ENCODE data around the gene ZKSCAN7.

Gene ZKSCAN7

GRCh38 chr3:44584646-44585501 lies 29.9 kb downstream of the ZKSCAN7 start, which contains the start of gene ZNF660:
TSS of gene ZNF660 (plus strand) at chr3:44584964. CDS start at chr3:44594194, 9,230 bp downstream.
- peaks cover 8% of the 10 kb centered on the region for H3K27me3 ChIP-seq (ENCODE audit: control insufficient read depth, low read length)
- peak within 1 kb of the TSS; percentile 74 for H3K4me3 ChIP-seq (ENCODE audit: low read length)
- H3K4me1 ChIP-seq (ENCODE audit: control insufficient read depth, low read length) = peaks cover 3% of the 10 kb centered on the region; the same call in 1 of the 2 replicates
- no peak for TF ChIP-seq EZH2phosphoT487 (IDR thresholded peaks at IDR 0.05; ENCODE audit: borderline replicate concordance, low read length)
- TF ChIP-seq CTCF (IDR thresholded peaks at IDR 0.05; ENCODE audit: low read depth, low read length, poor library complexity, severe bottlenecking) = no peak
- H3K79me2 ChIP-seq (ENCODE audit: control insufficient read depth, low read length) = no peaks in the 10 kb centered on the region
- no peaks in the 10 kb centered on the region for H4K20me1 ChIP-seq (ENCODE audit: control insufficient read depth, insufficient read depth, low read depth, low read length)
- H3K9me2 ChIP-seq (replicated peaks; ENCODE audit: control insufficient read depth, low read length) = no peaks in the 10 kb centered on the region
- no peaks in the 10 kb centered on the region for H3K9me3 ChIP-seq (ENCODE audit: control insufficient read depth, insufficient read depth, low read length)
- no peak within 1 kb of the TSS for H3K27ac ChIP-seq (ENCODE audit: low read depth, low read length)
- H3K4me2 ChIP-seq (ENCODE audit: low read length) = peak within 1 kb of the TSS; percentile 71
- no peaks in the 10 kb centered on the region for H3F3A ChIP-seq (ENCODE audit: control insufficient read depth, insufficient read depth)
- no peaks in the 10 kb centered on the region for H3K36me3 ChIP-seq (ENCODE audit: control insufficient read depth, low read length)

DNA sequence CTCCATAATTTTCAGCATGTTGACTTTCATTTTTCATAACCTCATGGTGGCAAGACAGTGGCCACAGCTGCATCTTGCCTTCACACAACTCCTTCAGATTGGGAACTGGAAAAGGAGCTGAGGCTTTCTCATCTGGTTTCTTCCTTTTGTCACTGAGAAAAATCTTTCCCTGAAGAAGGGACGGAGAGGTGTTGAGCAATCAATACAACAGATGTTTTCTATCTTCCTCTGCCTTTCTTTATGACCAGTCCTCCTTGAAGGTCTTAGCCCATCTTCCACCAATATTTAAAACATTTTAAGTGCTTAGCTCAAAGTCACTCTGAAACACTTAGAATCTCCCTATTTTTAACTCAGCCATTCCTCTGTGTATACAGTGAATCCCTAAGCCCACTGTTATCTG lies 41.6 kb downstream of the ZKSCAN7 start:
- Histone ChIP-seq H3K27ac (ENCODE audit: low read depth, low read length) (no peak overlapping the region), H3K36me3 (ENCODE audit: control insufficient read depth, low read length) (no peaks in the 10 kb centered on the region; the same call in 1 of the 2 replicates)

DNA sequence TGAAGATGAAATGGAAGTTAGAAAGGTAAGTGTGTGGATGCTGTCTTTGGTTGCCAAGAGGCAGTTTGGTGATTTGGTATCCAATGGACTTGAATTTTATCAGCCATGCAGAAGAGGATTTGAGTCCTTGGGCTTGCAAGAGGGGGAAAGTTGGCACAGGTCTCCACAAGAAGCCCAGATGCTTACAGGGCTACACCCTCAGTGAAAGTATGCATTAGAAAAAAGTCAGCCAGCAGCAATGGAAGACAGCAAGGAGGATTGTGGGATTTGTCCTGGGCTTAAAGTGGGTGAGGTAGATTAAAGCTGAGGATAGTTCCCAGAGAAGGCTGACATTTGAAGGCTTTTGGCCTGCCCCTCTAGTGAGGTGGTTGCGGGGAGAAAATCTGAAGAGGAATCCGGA lies 46.8 kb downstream of the ZKSCAN7 start:
- no peak for TF ChIP-seq EZH2phosphoT487 (IDR thresholded peaks at IDR 0.05; ENCODE audit: borderline replicate concordance, low read length)
- Histone ChIP-seq H3K9me3 (ENCODE audit: control insufficient read depth, insufficient read depth, low read length) (no peaks in the 10 kb centered on the region), H4K20me1 (ENCODE audit: control insufficient read depth, insufficient read depth, low read depth, low read length) (no peaks in the 10 kb centered on the region), H3K4me1 (ENCODE audit: control insufficient read depth, low read length) (no peaks in the 10 kb centered on the region), H3K27me3 (ENCODE audit: control insufficient read depth, low read length) (no peaks in the 10 kb centered on the region), H3K4me3 (ENCODE audit: low read length) (no peak overlapping the region), H3K4me2 (ENCODE audit: low read length) (no peak overlapping the region), H3K79me2 (ENCODE audit: control insufficient read depth, low read length) (no peaks in the 10 kb centered on the region), H3F3A (ENCODE audit: control insufficient read depth, insufficient read depth) (no peaks in the 10 kb centered on the region), H3K9me2 (replicated peaks; ENCODE audit: control insufficient read depth, low read length) (no peaks in the 10 kb centered on the region), H3K27ac (ENCODE audit: low read depth, low read length) (no peak overlapping the region), H3K36me3 (ENCODE audit: control insufficient read depth, low read length) (no peaks in the 10 kb centered on the region)

More for the DNA sequence above, 41.6 kb downstream of the ZKSCAN7 start:
- H3K4me2 ChIP-seq (ENCODE audit: low read length) = no peak overlapping the region
- no peaks in the 10 kb centered on the region for H3K9me2 ChIP-seq (replicated peaks; ENCODE audit: control insufficient read depth, low read length)
- H3K9me3 ChIP-seq (ENCODE audit: control insufficient read depth, insufficient read depth, low read length) = 0 out of 2 replicates have a peak, but pooled peaks cover 4% of the 10 kb centered on the region
- H3K4me3 ChIP-seq (ENCODE audit: low read length) = no peak overlapping the region
- H3F3A ChIP-seq (ENCODE audit: control insufficient read depth, insufficient read depth) = no peaks in the 10 kb centered on the region
- H3K79me2 ChIP-seq (ENCODE audit: control insufficient read depth, low read length) = no peaks in the 10 kb centered on the region
- H3K27me3 ChIP-seq (ENCODE audit: control insufficient read depth, low read length) = no peaks in the 10 kb centered on the region
- H4K20me1 ChIP-seq (ENCODE audit: control insufficient read depth, insufficient read depth, low read depth, low read length) = no peaks in the 10 kb centered on the region
- TF ChIP-seq CTCF (IDR thresholded peaks at IDR 0.05; ENCODE audit: low read depth, low read length, poor library complexity, severe bottlenecking) (no peak), EZH2phosphoT487 (IDR thresholded peaks at IDR 0.05; ENCODE audit: borderline replicate concordance, low read length) (no peak)
- no peaks in the 10 kb centered on the region for H3K4me1 ChIP-seq (ENCODE audit: control insufficient read depth, low read length)

GRCh38 chr3:44612678-44613077 lies 57.7 kb downstream of the ZKSCAN7 start:
- H4K20me1 ChIP-seq (ENCODE audit: control insufficient read depth, insufficient read depth, low read depth, low read length) = no peaks in the 10 kb centered on the region
- TF ChIP-seq EZH2phosphoT487 (IDR thresholded peaks at IDR 0.05; ENCODE audit: borderline replicate concordance, low read length) (no peak), CTCF (IDR thresholded peaks at IDR 0.05; ENCODE audit: low read depth, low read length, poor library complexity, severe bottlenecking) (no peak)

More at GRCh38 chr3:44612678-44613077, 57.7 kb downstream of the ZKSCAN7 start:
- no peaks in the 10 kb centered on the region for H3K9me2 ChIP-seq (replicated peaks; ENCODE audit: control insufficient read depth, low read length)
- H3K4me3 ChIP-seq (ENCODE audit: low read length) = no peak overlapping the region
- H3K36me3 ChIP-seq (ENCODE audit: control insufficient read depth, low read length) = no peaks in the 10 kb centered on the region
- no peaks in the 10 kb centered on the region for H3K27me3 ChIP-seq (ENCODE audit: control insufficient read depth, low read length)
- H3K4me2 ChIP-seq (ENCODE audit: low read length) = no peak overlapping the region
- H3K79me2 ChIP-seq (ENCODE audit: control insufficient read depth, low read length) = no peaks in the 10 kb centered on the region
- no peaks in the 10 kb centered on the region for H3K4me1 ChIP-seq (ENCODE audit: control insufficient read depth, low read length)
- no peaks in the 10 kb centered on the region for H3F3A ChIP-seq (ENCODE audit: control insufficient read depth, insufficient read depth)
- H3K9me3 ChIP-seq (ENCODE audit: control insufficient read depth, insufficient read depth, low read length) = no peaks in the 10 kb centered on the region
- no peak overlapping the region for H3K27ac ChIP-seq (ENCODE audit: low read depth, low read length)

Measured in DOHH2 (cell line).